ENCODE measurements around the gene L3MBTL4.

GRCh38 chr18:6342990-6343389 is 71.7 kb downstream of the L3MBTL4 start:
- no peak for TF ChIP-seq CTCF (IDR thresholded peaks at IDR 0.05 in 2 of 3, conservative IDR thresholded peaks at IDR 0.05 in 1 of 3; ENCODE audit: control insufficient read depth in 2 of 3, extremely low read depth in 1 of 3, insufficient read depth in 1 of 3, low read depth in 3 of 3, low read length in 3 of 3)
- no peak for TF ChIP-seq ZNF592 (IDR thresholded peaks at IDR 0.05)
- TF ChIP-seq POLR2AphosphoS5 (IDR thresholded peaks at IDR 0.05; ENCODE audit: low read length) = no peak
- no peak for TF ChIP-seq SMARCA5 (IDR thresholded peaks at IDR 0.05)
